ENCODE data around the gene CDC14A.

The CDC14A gene

GRCh38 chr1:100516857-100517256 is 164.6 kb downstream of the CDC14A start:
- H3K27me3 ChIP-seq (ENCODE audit: control insufficient read depth, insufficient read depth, low read length): no peaks in the 10 kb centered on the region
- no peaks in the 10 kb centered on the region for H3K9me3 ChIP-seq (ENCODE audit: control insufficient read depth, insufficient read depth, low read depth, low read length)
- H3K9ac ChIP-seq (ENCODE audit: low read length): no peak overlapping the region
- H3K4me3 ChIP-seq (ENCODE audit: low read depth, low read length): no peak overlapping the region
- H3K4me1 ChIP-seq (ENCODE audit: control insufficient read depth, insufficient read depth, low read length): no peaks in the 10 kb centered on the region
- no peaks in the 10 kb centered on the region for H3K36me3 ChIP-seq (ENCODE audit: control insufficient read depth, insufficient read depth, low read length)
- no peak overlapping the region for H3K27ac ChIP-seq (ENCODE audit: low read depth, low read length)

GRCh38 chr1:100517515-100517914 is 165.2 kb downstream of the CDC14A start:
- Histone ChIP-seq H3K4me3 (ENCODE audit: low read depth, low read length) (no peak overlapping the region), H3K27ac (ENCODE audit: low read depth, low read length) (no peak overlapping the region), H3K9ac (ENCODE audit: low read length) (no peak overlapping the region), H3K9me3 (ENCODE audit: control insufficient read depth, insufficient read depth, low read depth, low read length) (no peaks in the 10 kb centered on the region), H3K36me3 (ENCODE audit: control insufficient read depth, insufficient read depth, low read length) (no peaks in the 10 kb centered on the region), H3K4me1 (ENCODE audit: control insufficient read depth, insufficient read depth, low read length) (no peaks in the 10 kb centered on the region), H3K27me3 (ENCODE audit: control insufficient read depth, insufficient read depth, low read length) (no peaks in the 10 kb centered on the region)

- H3K4me1 ChIP-seq (ENCODE audit: control insufficient read depth, insufficient read depth, low read length): no peaks in the 10 kb centered on the region
- H3K36me3 ChIP-seq (ENCODE audit: control insufficient read depth, insufficient read depth, low read length): no peaks in the 10 kb centered on the region
- H3K4me3 ChIP-seq (ENCODE audit: low read depth, low read length): no peak overlapping the region
- no peak overlapping the region for H3K9ac ChIP-seq (ENCODE audit: low read length)
- no peak overlapping the region for H3K27ac ChIP-seq (ENCODE audit: low read depth, low read length)
- no peaks in the 10 kb centered on the region for H3K9me3 ChIP-seq (ENCODE audit: control insufficient read depth, insufficient read depth, low read depth, low read length)
- H3K27me3 ChIP-seq (ENCODE audit: control insufficient read depth, insufficient read depth, low read length): no peaks in the 10 kb centered on the region
Observed at GRCh38 chr1:100518023-100518422, 165.7 kb downstream of the CDC14A start.

- no peaks in the 10 kb centered on the region for H3K27me3 ChIP-seq (ENCODE audit: control insufficient read depth, insufficient read depth, low read length)
- H3K4me3 ChIP-seq (ENCODE audit: low read depth, low read length): no peak overlapping the region
- H3K4me1 ChIP-seq (ENCODE audit: control insufficient read depth, insufficient read depth, low read length): no peaks in the 10 kb centered on the region
- H3K9me3 ChIP-seq (ENCODE audit: control insufficient read depth, insufficient read depth, low read depth, low read length): no peaks in the 10 kb centered on the region
- no peak overlapping the region for H3K27ac ChIP-seq (ENCODE audit: low read depth, low read length)
- no peak overlapping the region for H3K9ac ChIP-seq (ENCODE audit: low read length)
- no peaks in the 10 kb centered on the region for H3K36me3 ChIP-seq (ENCODE audit: control insufficient read depth, insufficient read depth, low read length)
Observed at GRCh38 chr1:100523038-100523652, 170.8 kb downstream of the CDC14A start.

GRCh38 chr1:100524355-100524754 is 172.0 kb downstream of the CDC14A start:
- Histone ChIP-seq H3K27ac (ENCODE audit: low read depth, low read length) (no peak overlapping the region), H3K9ac (ENCODE audit: low read length) (no peak overlapping the region), H3K9me3 (ENCODE audit: control insufficient read depth, insufficient read depth, low read depth, low read length) (no peaks in the 10 kb centered on the region), H3K4me3 (ENCODE audit: low read depth, low read length) (no peak overlapping the region), H3K27me3 (ENCODE audit: control insufficient read depth, insufficient read depth, low read length) (no peaks in the 10 kb centered on the region), H3K36me3 (ENCODE audit: control insufficient read depth, insufficient read depth, low read length) (no peaks in the 10 kb centered on the region), H3K4me1 (ENCODE audit: control insufficient read depth, insufficient read depth, low read length) (no peaks in the 10 kb centered on the region)

- H3K4me1 ChIP-seq (ENCODE audit: control insufficient read depth, insufficient read depth, low read length): no peaks in the 10 kb centered on the region
- no peaks in the 10 kb centered on the region for H3K27me3 ChIP-seq (ENCODE audit: control insufficient read depth, insufficient read depth, low read length)
- H3K4me3 ChIP-seq (ENCODE audit: low read depth, low read length): no peak overlapping the region
- no peak overlapping the region for H3K9ac ChIP-seq (ENCODE audit: low read length)
- H3K36me3 ChIP-seq (ENCODE audit: control insufficient read depth, insufficient read depth, low read length): no peaks in the 10 kb centered on the region
- no peaks in the 10 kb centered on the region for H3K9me3 ChIP-seq (ENCODE audit: control insufficient read depth, insufficient read depth, low read depth, low read length)
- no peak overlapping the region for H3K27ac ChIP-seq (ENCODE audit: low read depth, low read length)
Observed at GRCh38 chr1:100526894-100527293, 174.6 kb downstream of the CDC14A start.

GRCh38 chr1:100528871-100529270 is 176.6 kb downstream of the CDC14A start:
- no peak overlapping the region for H3K9ac ChIP-seq (ENCODE audit: low read length)
- no peak overlapping the region for H3K4me3 ChIP-seq (ENCODE audit: low read depth, low read length)
- no peaks in the 10 kb centered on the region for H3K36me3 ChIP-seq (ENCODE audit: control insufficient read depth, insufficient read depth, low read length)
- H3K27ac ChIP-seq (ENCODE audit: low read depth, low read length): no peak overlapping the region
- H3K9me3 ChIP-seq (ENCODE audit: control insufficient read depth, insufficient read depth, low read depth, low read length): no peaks in the 10 kb centered on the region
- no peaks in the 10 kb centered on the region for H3K4me1 ChIP-seq (ENCODE audit: control insufficient read depth, insufficient read depth, low read length)
- H3K27me3 ChIP-seq (ENCODE audit: control insufficient read depth, insufficient read depth, low read length): no peaks in the 10 kb centered on the region

GRCh38 chr1:100530141-100530540 is 177.8 kb downstream of the CDC14A start:
- Histone ChIP-seq H3K9me3 (ENCODE audit: control insufficient read depth, insufficient read depth, low read depth, low read length) (no peaks in the 10 kb centered on the region), H3K27me3 (ENCODE audit: control insufficient read depth, insufficient read depth, low read length) (peaks cover 5% of the 10 kb centered on the region), H3K4me3 (ENCODE audit: low read depth, low read length) (no peak overlapping the region), H3K36me3 (ENCODE audit: control insufficient read depth, insufficient read depth, low read length) (no peaks in the 10 kb centered on the region), H3K27ac (ENCODE audit: low read depth, low read length) (no peak overlapping the region), H3K4me1 (ENCODE audit: control insufficient read depth, insufficient read depth, low read length) (no peaks in the 10 kb centered on the region), H3K9ac (ENCODE audit: low read length) (no peak overlapping the region)

- H3K4me1 ChIP-seq (ENCODE audit: control insufficient read depth, insufficient read depth, low read length): no peaks in the 10 kb centered on the region
- H3K9me3 ChIP-seq (ENCODE audit: control insufficient read depth, insufficient read depth, low read depth, low read length): no peaks in the 10 kb centered on the region
- no peak overlapping the region for H3K9ac ChIP-seq (ENCODE audit: low read length)
- peaks cover 14% of the 10 kb centered on the region for H3K27me3 ChIP-seq (ENCODE audit: control insufficient read depth, insufficient read depth, low read length)
- H3K4me3 ChIP-seq (ENCODE audit: low read depth, low read length): no peak overlapping the region
- no peak overlapping the region for H3K27ac ChIP-seq (ENCODE audit: low read depth, low read length)
- no peaks in the 10 kb centered on the region for H3K36me3 ChIP-seq (ENCODE audit: control insufficient read depth, insufficient read depth, low read length)
Observed at GRCh38 chr1:100530880-100531487, 178.7 kb downstream of the CDC14A start.

GRCh38 chr1:100532645-100533044 is 180.3 kb downstream of the CDC14A start:
- H3K27ac ChIP-seq (ENCODE audit: low read depth, low read length): no peak overlapping the region
- no peaks in the 10 kb centered on the region for H3K36me3 ChIP-seq (ENCODE audit: control insufficient read depth, insufficient read depth, low read length)
- no peak overlapping the region for H3K9ac ChIP-seq (ENCODE audit: low read length)
- peaks cover 30% of the 10 kb centered on the region for H3K27me3 ChIP-seq (ENCODE audit: control insufficient read depth, insufficient read depth, low read length)
- H3K9me3 ChIP-seq (ENCODE audit: control insufficient read depth, insufficient read depth, low read depth, low read length): no peaks in the 10 kb centered on the region
- H3K4me3 ChIP-seq (ENCODE audit: low read depth, low read length): no peak overlapping the region
- no peaks in the 10 kb centered on the region for H3K4me1 ChIP-seq (ENCODE audit: control insufficient read depth, insufficient read depth, low read length)

GRCh38 chr1:100535264-100535663 is 183.0 kb downstream of the CDC14A start:
- Histone ChIP-seq H3K36me3 (ENCODE audit: control insufficient read depth, insufficient read depth, low read length) (no peaks in the 10 kb centered on the region), H3K9ac (ENCODE audit: low read length) (no peak overlapping the region), H3K9me3 (ENCODE audit: control insufficient read depth, insufficient read depth, low read depth, low read length) (no peaks in the 10 kb centered on the region), H3K27me3 (ENCODE audit: control insufficient read depth, insufficient read depth, low read length) (peaks cover 57% of the 10 kb centered on the region), H3K27ac (ENCODE audit: low read depth, low read length) (no peak overlapping the region), H3K4me1 (ENCODE audit: control insufficient read depth, insufficient read depth, low read length) (peaks cover 7% of the 10 kb centered on the region), H3K4me3 (ENCODE audit: low read depth, low read length) (no peak overlapping the region)

Data from HUES6 (cell line).